ENCODE results near the gene SLC2A1.

Gene SLC2A1

GRCh38 chr1:42944246-42944928 is 14.3 kb downstream of the SLC2A1 start:
- in situ Hi-C loops (cut with HindIII; ENCODE audit: low sequenced_read_pairs) = no loop called here

- in situ Hi-C loops (cut with HindIII; ENCODE audit: low sequenced_read_pairs) = no loop called here
These were observed 14.9 kb downstream of the SLC2A1 start for GRCh38 chr1:42943728-42944127.

- in situ Hi-C loops (cut with HindIII; ENCODE audit: low sequenced_read_pairs) = no loop called here
These were observed 15.5 kb downstream of the SLC2A1 start for GRCh38 chr1:42943166-42943565.

GRCh38 chr1:42942444-42942843 is 16.2 kb downstream of the SLC2A1 start:
- in situ Hi-C loops (cut with HindIII; ENCODE audit: low sequenced_read_pairs) = no loop called here

GRCh38 chr1:42941640-42942330 is 16.9 kb downstream of the SLC2A1 start:
- in situ Hi-C loops (cut with HindIII; ENCODE audit: low sequenced_read_pairs) = no loop called here

- in situ Hi-C loops (cut with HindIII; ENCODE audit: low sequenced_read_pairs) = no loop called here
These were observed 17.6 kb downstream of the SLC2A1 start for GRCh38 chr1:42940851-42941639.

GRCh38 chr1:42938645-42939615 is 19.7 kb downstream of the SLC2A1 start:
- in situ Hi-C loops (cut with HindIII; ENCODE audit: low sequenced_read_pairs) = no loop called here

- in situ Hi-C loops (cut with HindIII; ENCODE audit: low sequenced_read_pairs) = no loop called here
These were observed 20.6 kb downstream of the SLC2A1 start for GRCh38 chr1:42937836-42938644.

- in situ Hi-C loops (cut with HindIII; ENCODE audit: low sequenced_read_pairs) = no loop called here
These were observed 21.4 kb downstream of the SLC2A1 start for GRCh38 chr1:42937141-42937696.

- in situ Hi-C loops (cut with HindIII; ENCODE audit: low sequenced_read_pairs) = no loop called here
These were observed 22.2 kb downstream of the SLC2A1 start for GRCh38 chr1:42936309-42937078.

GRCh38 chr1:42935971-42936308 is 22.7 kb downstream of the SLC2A1 start:
- in situ Hi-C loops (cut with HindIII; ENCODE audit: low sequenced_read_pairs) = no loop called here

- in situ Hi-C loops (cut with HindIII; ENCODE audit: low sequenced_read_pairs) = no loop called here
These were observed 23.3 kb downstream of the SLC2A1 start for GRCh38 chr1:42935313-42935895.

- in situ Hi-C loops (cut with HindIII; ENCODE audit: low sequenced_read_pairs) = no loop called here
These were observed 23.9 kb downstream of the SLC2A1 start for GRCh38 chr1:42934541-42935312.

GRCh38 chr1:42933610-42934491 is 24.8 kb downstream of the SLC2A1 start:
- in situ Hi-C loops (cut with HindIII; ENCODE audit: low sequenced_read_pairs) = no loop called here

- in situ Hi-C loops (cut with HindIII; ENCODE audit: low sequenced_read_pairs) = no loop called here
These were observed 25.5 kb downstream of the SLC2A1 start for GRCh38 chr1:42933060-42933586.

GRCh38 chr1:42932442-42932941 is 26.2 kb downstream of the SLC2A1 start:
- in situ Hi-C loops (cut with HindIII; ENCODE audit: low sequenced_read_pairs) = no loop called here
